ENCODE measurements around the gene IL25.

IL25 gene

GRCh38 chr14:23345987-23346692 is 26.5 kb upstream of the IL25 start:
- Histone ChIP-seq H3K9ac (ENCODE audit: low read length) (no peak overlapping the region), H3K36me3 (ENCODE audit: insufficient read depth, low read length) (no peaks in the 10 kb centered on the region), H3K27me3 (ENCODE audit: control insufficient read depth in 1 of 2, insufficient read depth in 2 of 2, low read length in 2 of 2) (no peaks in the 10 kb centered on the region), H3K27ac (ENCODE audit: low read depth, low read length) (no peak overlapping the region), H3K4me3 (ENCODE audit: low read depth in 1 of 2, low read length in 2 of 2) (no peak overlapping the region), H3K4me1 (ENCODE audit: insufficient read depth, low read length) (no peaks in the 10 kb centered on the region), H3K9me3 (ENCODE audit: low read length) (no peaks in the 10 kb centered on the region)

GRCh38 chr14:23346693-23347405 is 25.8 kb upstream of the IL25 start:
- peaks cover 5% of the 10 kb centered on the region for H3K4me1 ChIP-seq (ENCODE audit: insufficient read depth, low read length)
- no peaks in the 10 kb centered on the region for H3K27me3 ChIP-seq (ENCODE audit: control insufficient read depth in 1 of 2, insufficient read depth in 2 of 2, low read length in 2 of 2)
- H3K9me3 ChIP-seq (ENCODE audit: low read length): no peaks in the 10 kb centered on the region
- H3K9ac ChIP-seq (ENCODE audit: low read length): no peak overlapping the region
- H3K27ac ChIP-seq (ENCODE audit: low read depth, low read length): no peak overlapping the region
- H3K4me3 ChIP-seq (ENCODE audit: low read depth in 1 of 2, low read length in 2 of 2): no peak overlapping the region
- H3K36me3 ChIP-seq (ENCODE audit: insufficient read depth, low read length): no peaks in the 10 kb centered on the region

DNA sequence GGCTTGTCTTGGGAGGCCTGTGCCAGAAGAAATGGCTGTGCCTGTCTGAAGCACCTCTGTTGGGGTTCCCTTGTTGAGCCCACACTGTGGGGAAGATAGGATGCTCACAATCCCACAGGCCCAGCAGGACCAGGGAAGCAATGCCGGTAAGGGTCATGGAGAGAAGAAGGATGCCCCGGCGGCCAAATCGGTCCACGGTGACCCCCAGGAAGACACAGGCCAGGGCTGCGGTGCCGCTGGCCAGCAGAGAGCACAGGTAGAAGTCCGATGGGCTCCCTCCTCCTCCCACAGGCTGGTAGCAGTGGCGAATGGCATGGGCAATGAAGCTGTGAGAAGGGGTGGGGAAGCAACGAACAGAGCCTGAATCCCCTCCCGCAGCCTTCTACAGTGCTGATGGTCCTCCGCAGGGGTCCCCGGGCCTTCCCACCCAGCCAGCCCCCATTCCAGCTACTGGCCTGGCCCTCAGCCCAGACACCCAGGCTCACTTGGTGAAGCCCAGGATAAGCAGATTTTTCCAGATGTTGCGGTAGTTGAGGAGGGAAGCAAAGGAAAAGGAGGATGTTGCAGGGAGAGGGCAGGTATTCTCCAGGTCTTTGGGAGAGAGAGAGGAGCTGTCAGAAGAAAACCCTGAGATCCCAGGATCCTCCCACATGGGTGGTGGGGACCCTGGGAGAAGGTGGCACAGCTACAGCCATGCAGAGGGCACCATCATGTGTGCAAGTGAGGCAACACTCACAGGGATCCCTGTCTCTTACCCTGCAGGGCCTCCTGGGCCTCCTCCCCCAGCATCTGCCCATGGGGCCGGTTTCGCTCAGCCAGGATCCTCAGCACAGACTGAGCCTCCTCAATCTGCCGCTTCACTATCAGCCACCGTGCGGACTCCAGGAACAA is 25.0 kb upstream of the IL25 start:
- H3K27ac ChIP-seq (ENCODE audit: low read depth, low read length): no peak overlapping the region
- no peak overlapping the region for H3K9ac ChIP-seq (ENCODE audit: low read length)
- no peaks in the 10 kb centered on the region for H3K36me3 ChIP-seq (ENCODE audit: insufficient read depth, low read length)
- no peaks in the 10 kb centered on the region for H3K9me3 ChIP-seq (ENCODE audit: low read length)
- H3K4me3 ChIP-seq (ENCODE audit: low read depth in 1 of 2, low read length in 2 of 2): no peak overlapping the region
- H3K4me1 ChIP-seq (ENCODE audit: insufficient read depth, low read length): peaks cover 6% of the 10 kb centered on the region
- no peaks in the 10 kb centered on the region for H3K27me3 ChIP-seq (ENCODE audit: control insufficient read depth in 1 of 2, insufficient read depth in 2 of 2, low read length in 2 of 2)

- no peaks in the 10 kb centered on the region for H3K36me3 ChIP-seq (ENCODE audit: insufficient read depth, low read length)
- peaks cover 10% of the 10 kb centered on the region for H3K4me1 ChIP-seq (ENCODE audit: insufficient read depth, low read length)
- no peak overlapping the region for H3K27ac ChIP-seq (ENCODE audit: low read depth, low read length)
- H3K27me3 ChIP-seq (ENCODE audit: control insufficient read depth in 1 of 2, insufficient read depth in 2 of 2, low read length in 2 of 2): no peaks in the 10 kb centered on the region
- H3K9me3 ChIP-seq (ENCODE audit: low read length): no peaks in the 10 kb centered on the region
- H3K4me3 ChIP-seq (ENCODE audit: low read depth in 1 of 2, low read length in 2 of 2): no peak overlapping the region
- no peak overlapping the region for H3K9ac ChIP-seq (ENCODE audit: low read length)
Measured at GRCh38 chr14:23348297-23348655, 24.3 kb upstream of the IL25 start.

DNA sequence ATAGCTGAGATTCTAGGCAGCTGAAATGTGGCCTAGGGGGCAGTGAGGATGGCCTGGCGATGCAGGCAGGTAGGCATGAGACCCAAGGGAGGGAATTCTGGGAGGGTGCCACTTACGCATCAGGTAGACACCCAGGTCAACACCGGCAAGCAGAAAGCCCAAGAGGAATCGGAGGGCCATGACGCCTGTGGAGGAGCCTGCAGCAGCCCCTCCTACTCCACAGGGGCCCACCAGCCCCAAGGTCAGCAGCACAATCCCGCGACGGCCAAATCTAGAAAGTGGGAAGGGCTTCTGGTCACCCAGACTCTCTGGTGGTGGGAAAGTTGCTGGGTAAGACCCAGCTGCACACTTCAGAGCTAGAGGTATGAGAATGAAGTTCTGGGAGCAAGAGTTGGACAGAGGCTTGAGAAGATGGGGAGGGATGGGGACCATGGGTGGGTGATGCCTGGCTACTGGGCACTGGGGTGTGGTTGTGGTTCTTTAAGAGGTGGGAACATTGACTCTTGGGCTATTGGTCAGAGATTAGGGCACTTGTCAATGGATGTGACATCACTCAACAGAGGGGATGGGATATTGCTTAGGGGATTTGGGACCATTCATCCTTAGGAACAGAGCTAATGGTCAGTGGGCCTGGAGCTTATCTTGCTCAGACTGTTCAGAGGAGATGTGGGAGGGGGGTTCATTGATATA is 23.3 kb upstream of the IL25 start:
- no peak overlapping the region for H3K27ac ChIP-seq (ENCODE audit: low read depth, low read length)
- peaks cover 12% of the 10 kb centered on the region for H3K4me1 ChIP-seq (ENCODE audit: insufficient read depth, low read length)
- no peak overlapping the region for H3K9ac ChIP-seq (ENCODE audit: low read length)

DNA sequence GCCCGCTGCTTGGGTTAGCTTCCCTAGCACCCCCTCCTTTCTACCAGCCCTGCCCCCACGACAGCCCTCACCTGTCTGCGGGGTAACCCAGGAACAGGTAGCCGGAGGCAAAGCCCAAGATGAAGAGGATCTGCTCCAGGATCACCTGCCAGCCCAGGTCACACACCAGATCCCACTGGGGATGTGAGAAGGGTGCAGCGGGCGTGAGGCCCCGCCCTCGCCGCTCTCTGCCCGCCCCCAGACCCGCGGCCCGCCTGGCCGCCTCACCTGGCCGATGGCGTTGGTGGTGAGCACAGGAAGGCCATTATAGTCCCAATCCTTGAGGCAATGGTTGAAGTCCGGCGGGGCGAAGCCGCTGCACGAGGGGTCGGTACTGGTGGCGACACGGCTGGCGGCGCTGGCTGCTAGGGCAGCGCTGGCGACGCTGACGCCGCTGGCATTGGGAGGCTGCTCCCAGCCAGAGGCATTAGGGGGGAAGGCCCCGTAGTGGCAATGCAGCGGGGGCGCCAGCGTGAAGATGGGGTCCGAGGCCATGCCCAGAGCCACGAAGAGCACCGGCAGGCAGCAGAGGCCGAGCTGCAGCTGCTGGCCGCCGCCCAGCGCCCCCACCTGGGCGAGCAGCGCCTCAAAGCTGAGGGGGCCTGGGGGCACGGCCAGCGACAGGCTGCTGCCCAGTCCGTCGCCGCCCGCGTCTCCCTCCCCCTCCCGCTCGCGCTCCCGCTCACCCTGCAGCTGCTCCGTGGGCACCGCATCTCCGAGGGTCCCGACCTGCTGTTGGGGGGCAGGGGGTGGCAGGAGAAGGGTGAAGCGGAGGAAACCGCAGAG is 20.7 kb upstream of the IL25 start:
- H3K27ac ChIP-seq (ENCODE audit: low read depth, low read length): peak overlapping the region; percentile 75
- no peak overlapping the region for H3K9ac ChIP-seq (ENCODE audit: low read length)
- H3K27me3 ChIP-seq (ENCODE audit: control insufficient read depth in 1 of 2, insufficient read depth in 2 of 2, low read length in 2 of 2): no peaks in the 10 kb centered on the region
- H3K4me1 ChIP-seq (ENCODE audit: insufficient read depth, low read length): peaks cover 12% of the 10 kb centered on the region
- peak overlapping the region; percentile 65 to 76 for H3K4me3 ChIP-seq (ENCODE audit: low read depth in 1 of 2, low read length in 2 of 2)
- peaks cover 6% of the 10 kb centered on the region for H3K36me3 ChIP-seq (ENCODE audit: insufficient read depth, low read length)
- no peaks in the 10 kb centered on the region for H3K9me3 ChIP-seq (ENCODE audit: low read length)

More for the DNA sequence above, 23.3 kb upstream of the IL25 start:
- Histone ChIP-seq H3K4me3 (ENCODE audit: low read depth in 1 of 2, low read length in 2 of 2) (no peak overlapping the region), H3K27me3 (ENCODE audit: control insufficient read depth in 1 of 2, insufficient read depth in 2 of 2, low read length in 2 of 2) (no peaks in the 10 kb centered on the region), H3K36me3 (ENCODE audit: insufficient read depth, low read length) (no peaks in the 10 kb centered on the region), H3K9me3 (ENCODE audit: low read length) (no peaks in the 10 kb centered on the region)

GRCh38 chr14:23352506-23353432 is 19.8 kb upstream of the IL25 start, which contains the start of gene SLC22A17:
Gene SLC22A17, minus strand, starts transcription at chr14:23352887.
- H3K9ac ChIP-seq (ENCODE audit: low read length): peak within 1 kb of the TSS; percentile 41
- no peaks in the 10 kb centered on the region for H3K27me3 ChIP-seq (ENCODE audit: control insufficient read depth in 1 of 2, insufficient read depth in 2 of 2, low read length in 2 of 2)
- peaks cover 6% of the 10 kb centered on the region for H3K36me3 ChIP-seq (ENCODE audit: insufficient read depth, low read length)
- H3K27ac ChIP-seq (ENCODE audit: low read depth, low read length): peak within 1 kb of the TSS; percentile 75
- H3K4me1 ChIP-seq (ENCODE audit: insufficient read depth, low read length): peaks cover 12% of the 10 kb centered on the region
- peak within 1 kb of the TSS; percentile 65 to 76 for H3K4me3 ChIP-seq (ENCODE audit: low read depth in 1 of 2, low read length in 2 of 2)
- H3K9me3 ChIP-seq (ENCODE audit: low read length): no peaks in the 10 kb centered on the region

DNA sequence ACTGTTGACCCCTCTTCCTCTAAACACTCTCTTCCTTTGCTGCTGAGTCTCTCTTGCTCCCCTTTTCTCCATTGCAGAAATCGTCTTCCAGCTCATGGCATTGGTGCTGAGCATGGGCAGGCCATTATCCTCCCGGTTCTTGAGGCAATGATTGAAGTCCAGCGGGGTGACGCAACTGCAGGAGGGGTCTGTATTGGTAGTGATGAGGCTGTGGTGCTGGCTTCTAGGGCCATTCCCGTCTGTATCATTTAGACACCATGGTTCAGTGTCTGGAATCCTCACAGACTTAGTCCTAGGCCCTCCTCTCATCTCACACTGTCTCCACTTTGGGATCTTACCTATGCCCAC is 19.2 kb upstream of the IL25 start:
- Histone ChIP-seq H3K9ac (ENCODE audit: low read length) (no peak overlapping the region), H3K4me3 (ENCODE audit: low read depth in 1 of 2, low read length in 2 of 2) (peak overlapping the region in 1 of 2 donors; percentile 65), H3K27ac (ENCODE audit: low read depth, low read length) (no peak overlapping the region)

GRCh38 chr14:23354990-23355389 is 17.6 kb upstream of the IL25 start:
- H3K27me3 ChIP-seq (ENCODE audit: control insufficient read depth in 1 of 2, insufficient read depth in 2 of 2, low read length in 2 of 2): no peaks in the 10 kb centered on the region
- H3K4me1 ChIP-seq (ENCODE audit: insufficient read depth, low read length): peaks cover 12% of the 10 kb centered on the region
- H3K27ac ChIP-seq (ENCODE audit: low read depth, low read length): no peak overlapping the region
- H3K9ac ChIP-seq (ENCODE audit: low read length): no peak overlapping the region
- H3K4me3 ChIP-seq (ENCODE audit: low read depth in 1 of 2, low read length in 2 of 2): no peak overlapping the region
- peaks cover 11% of the 10 kb centered on the region for H3K36me3 ChIP-seq (ENCODE audit: insufficient read depth, low read length)
- H3K9me3 ChIP-seq (ENCODE audit: low read length): no peaks in the 10 kb centered on the region

More for the DNA sequence above, 19.2 kb upstream of the IL25 start:
- H3K36me3 ChIP-seq (ENCODE audit: insufficient read depth, low read length): peaks cover 6% of the 10 kb centered on the region
- H3K27me3 ChIP-seq (ENCODE audit: control insufficient read depth in 1 of 2, insufficient read depth in 2 of 2, low read length in 2 of 2): no peaks in the 10 kb centered on the region
- H3K4me1 ChIP-seq (ENCODE audit: insufficient read depth, low read length): peaks cover 12% of the 10 kb centered on the region
- H3K9me3 ChIP-seq (ENCODE audit: low read length): no peaks in the 10 kb centered on the region

Measured in muscle layer of colon (tissue), 2 donors.